GM21825 (cell line): Measurements from ENCODE around the gene VAV3.
"Not testable (repeated sequence)": the region's sequence is repeated elsewhere in the genome, so short reads cannot be mapped to it uniquely, and the experiment has no call there.

Experiments
- ATAC-seq: cut with Tn5 transposase; IDR thresholded peaks from one replicate; pipeline ENCODE4 v1.9.1; 2021; ENCODE audit warnings: mild to moderate bottlenecking, moderate library complexity; ENCODE audit not compliant: unreplicated experiment

Gene VAV3

GRCh38 chr1:107844541-107845194, 120.3 kb downstream of the VAV3 start:
- ATAC-seq: not testable (repeated sequence)

- ATAC-seq: no peak
These were observed 121.0 kb downstream of the VAV3 start for GRCh38 chr1:107843989-107844388.

- no peak for ATAC-seq
These were observed 122.7 kb downstream of the VAV3 start for GRCh38 chr1:107842241-107842640.

DNA sequence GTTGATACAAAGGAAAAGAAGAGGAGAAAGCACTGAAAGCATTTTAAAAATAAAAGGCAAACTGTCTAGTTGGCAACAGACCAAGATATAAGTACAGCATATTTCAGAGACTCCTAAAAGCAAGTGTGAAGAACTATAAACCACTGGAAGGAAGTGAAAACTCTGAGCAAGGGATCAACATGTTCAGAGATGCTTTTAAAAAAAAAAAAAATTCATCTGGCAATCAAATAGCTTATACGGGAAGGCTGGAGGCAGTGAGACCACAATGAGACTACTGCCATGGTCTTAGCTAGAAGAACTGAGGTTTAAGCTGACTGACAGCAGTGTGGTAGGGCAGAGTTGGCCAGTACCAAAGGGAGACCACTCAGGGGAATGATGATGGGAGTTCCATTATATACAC, 124.3 kb downstream of the VAV3 start:
- ATAC-seq: no peak

DNA sequence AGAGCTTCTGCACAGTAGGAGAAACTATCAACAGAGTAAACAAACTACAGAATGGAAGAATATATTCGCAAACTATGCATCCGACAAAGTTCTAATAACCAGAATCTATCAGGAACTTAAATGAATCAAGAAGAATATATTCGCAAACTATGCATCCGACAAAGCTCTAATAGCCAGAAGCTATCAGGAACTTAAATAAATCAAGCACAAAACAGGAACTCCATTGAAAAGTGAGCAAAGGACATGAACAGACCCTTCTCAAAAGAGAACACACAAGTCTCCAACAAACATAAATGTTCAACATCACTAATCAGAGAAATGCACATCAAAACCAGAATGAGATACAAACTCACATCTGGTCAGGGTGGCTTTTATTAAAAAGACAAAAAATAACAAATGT, 126.9 kb downstream of the VAV3 start:
- ATAC-seq: no peak

GRCh38 chr1:107835151-107835670, 129.8 kb downstream of the VAV3 start:
- no peak for ATAC-seq

DNA sequence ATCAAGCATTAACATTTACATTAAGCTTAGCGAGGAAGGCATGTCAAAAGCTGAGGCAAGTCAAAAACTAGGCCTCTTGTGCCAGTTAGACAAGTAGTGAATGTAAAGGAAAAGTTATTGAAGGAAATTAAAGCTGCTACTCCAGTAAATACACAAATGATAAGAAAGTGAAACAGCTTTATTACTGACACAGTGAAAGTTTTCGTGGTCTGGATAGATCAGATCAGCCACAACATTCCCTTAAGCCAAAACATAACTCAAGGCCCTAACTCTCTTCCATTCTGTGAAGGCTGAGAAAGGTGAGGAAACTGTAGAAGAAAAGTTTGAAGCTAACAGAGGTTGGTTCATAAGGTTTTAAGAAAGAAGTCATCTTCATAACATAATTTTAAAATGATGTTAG, 131.9 kb downstream of the VAV3 start:
- no peak for ATAC-seq

GRCh38 chr1:107831921-107832320, 133.1 kb downstream of the VAV3 start:
- ATAC-seq: no peak

- ATAC-seq: no peak
These were observed 134.5 kb downstream of the VAV3 start for GRCh38 chr1:107830526-107830925.

- no peak for ATAC-seq
These were observed 134.9 kb downstream of the VAV3 start for GRCh38 chr1:107830075-107830474.

GRCh38 chr1:107829036-107829770, 135.8 kb downstream of the VAV3 start:
- ATAC-seq: no peak

DNA sequence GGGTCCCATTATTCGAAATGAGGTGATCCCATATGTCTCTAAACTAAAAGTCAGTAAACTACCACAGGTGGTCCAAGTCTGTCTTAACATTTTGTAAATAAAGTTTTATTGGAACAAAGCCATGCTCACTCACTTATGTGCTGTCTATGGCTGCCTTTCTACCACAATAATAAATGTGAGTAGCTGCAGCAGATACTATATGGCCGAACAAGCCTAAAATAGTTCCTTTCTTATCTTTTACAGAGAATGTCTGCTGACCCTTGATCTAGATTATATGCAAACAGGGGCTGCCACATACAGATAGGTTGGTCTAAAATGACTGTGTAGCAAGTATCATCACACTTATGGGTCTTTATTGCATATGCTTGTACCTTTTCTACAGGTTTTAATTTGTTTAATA, 140.0 kb downstream of the VAV3 start:
- ATAC-seq: no peak

DNA sequence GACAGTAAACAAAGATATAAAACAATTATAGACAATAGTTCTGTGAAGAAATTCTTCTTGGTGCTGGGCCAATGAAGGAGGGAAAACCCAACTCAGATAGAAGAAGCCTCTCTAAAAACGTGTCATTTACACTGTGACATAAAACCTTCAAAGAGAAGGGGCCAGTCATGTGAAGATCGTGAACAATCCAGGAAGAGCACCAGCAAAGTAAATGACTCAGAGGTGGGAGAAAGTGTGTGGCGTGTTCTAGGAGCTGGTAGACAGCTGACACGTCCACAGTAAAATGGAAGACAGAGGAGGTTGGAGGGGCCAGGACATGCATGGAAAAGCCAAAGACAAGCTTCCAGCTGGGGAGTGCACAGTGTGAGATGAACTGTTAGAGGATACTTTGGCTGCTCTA, 143.6 kb downstream of the VAV3 start:
- no peak for ATAC-seq

- no peak for ATAC-seq
These were observed 144.2 kb downstream of the VAV3 start for GRCh38 chr1:107820801-107821200.

- ATAC-seq: no peak
These were observed 147.0 kb downstream of the VAV3 start for GRCh38 chr1:107817935-107818334.

DNA sequence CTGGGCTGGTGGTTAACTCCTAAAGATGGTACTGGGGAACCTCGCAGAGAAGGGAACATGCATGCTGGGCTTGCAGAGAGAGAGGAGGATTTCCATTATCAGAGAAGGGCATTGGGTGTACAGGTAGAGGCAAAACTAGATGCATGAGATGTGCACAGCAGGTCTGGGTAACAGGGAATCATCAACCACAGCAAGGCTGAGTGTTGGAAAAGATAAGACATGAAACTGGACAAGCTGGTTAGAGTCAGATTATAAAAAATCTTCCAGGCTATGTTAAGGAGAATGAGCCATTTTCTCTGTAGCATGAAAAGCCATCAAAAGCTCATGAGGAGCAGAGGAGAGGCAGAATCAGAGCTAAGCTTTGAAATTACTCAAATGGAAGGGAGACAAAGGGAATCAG, 147.8 kb downstream of the VAV3 start:
- ATAC-seq: no peak

DNA sequence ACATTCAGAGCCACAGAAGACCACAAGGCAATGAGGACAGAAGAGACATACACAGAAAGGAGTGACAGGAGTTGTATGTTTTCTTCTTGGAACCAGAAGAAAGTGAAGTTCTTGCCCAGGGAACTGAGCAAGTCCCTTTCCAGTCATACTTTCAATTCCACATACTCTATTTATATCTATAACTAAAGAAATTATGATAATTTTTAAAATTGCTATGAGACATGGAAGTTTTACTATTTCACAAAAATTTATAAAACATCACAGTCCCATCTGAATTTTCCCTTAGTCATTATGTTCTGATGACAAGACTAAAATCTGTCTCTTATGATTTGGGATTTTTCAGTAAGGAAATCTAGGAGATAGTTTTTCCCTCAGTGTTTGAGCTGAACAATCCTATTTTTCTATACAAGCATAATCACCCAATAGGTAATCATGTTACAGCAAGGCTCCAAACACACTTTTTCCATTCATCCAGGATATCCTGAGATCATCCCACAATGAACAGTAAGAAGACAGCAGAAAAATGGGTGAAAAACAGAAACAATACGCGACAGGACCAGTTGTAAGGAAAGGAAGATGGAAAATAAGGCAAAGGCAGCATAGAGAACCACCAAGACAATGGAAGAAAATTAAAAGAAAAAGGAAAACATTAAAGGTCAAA, 154.6 kb downstream of the VAV3 start:
- no peak for ATAC-seq

DNA sequence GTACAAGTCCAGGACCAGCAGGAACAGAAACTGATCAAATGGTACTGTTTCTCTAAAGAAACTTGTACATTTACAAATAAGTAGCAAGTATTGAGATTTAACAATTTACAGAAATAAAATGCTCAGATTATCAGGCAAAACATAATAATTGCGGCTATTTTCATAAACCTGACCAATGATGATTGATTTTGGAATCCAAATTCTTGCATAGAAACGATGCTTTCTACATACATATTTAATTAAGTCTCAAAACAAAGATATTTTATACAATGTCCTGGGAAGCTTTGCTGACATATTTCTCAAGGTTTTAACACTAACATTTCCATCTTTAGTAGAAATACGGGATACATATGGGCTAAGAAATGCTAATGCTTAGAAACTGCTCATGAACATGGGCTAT, 157.1 kb downstream of the VAV3 start:
- ATAC-seq: no peak

GRCh38 chr1:107807405-107807804, 157.6 kb downstream of the VAV3 start:
- no peak for ATAC-seq

DNA sequence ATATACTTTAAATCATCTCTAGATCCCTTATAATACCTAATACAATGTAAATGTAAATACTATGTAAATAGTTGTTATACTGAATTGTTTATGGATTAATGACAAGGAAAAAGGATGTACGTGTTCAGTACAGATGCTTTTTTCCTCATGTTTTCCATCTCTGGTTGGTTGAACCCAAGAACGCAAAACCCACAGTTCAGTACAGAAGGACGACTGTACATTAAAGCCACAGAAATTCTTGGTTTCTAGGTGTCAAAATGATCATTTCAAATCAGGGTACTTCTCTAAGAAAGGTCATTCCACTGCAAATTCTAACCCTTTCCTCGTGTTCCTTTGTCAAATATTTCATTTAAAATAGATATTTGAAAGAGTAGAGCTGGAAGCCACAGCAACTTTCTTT, 158.1 kb downstream of the VAV3 start:
- no peak for ATAC-seq

DNA sequence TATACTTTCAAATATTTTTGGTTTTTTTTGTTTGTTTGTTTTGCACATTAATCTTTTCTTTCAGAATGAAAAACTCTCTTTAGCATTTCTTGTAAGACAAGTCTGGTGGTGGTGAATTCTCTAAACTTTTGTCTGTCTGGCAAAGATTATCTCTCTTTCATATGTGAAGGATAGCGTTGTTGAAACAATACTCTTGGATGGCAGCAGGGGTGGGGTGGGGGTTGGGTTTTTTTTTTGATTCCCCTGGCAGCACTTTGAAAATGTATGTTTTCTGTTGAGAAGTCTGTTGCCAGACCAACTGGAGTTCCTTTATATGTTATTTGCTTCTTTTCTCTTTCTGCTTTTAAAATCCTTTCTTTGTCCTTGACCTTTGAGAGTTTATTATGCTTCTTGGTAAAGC, 160.2 kb downstream of the VAV3 start:
- no peak for ATAC-seq

- ATAC-seq: no peak
These were observed 160.8 kb downstream of the VAV3 start for GRCh38 chr1:107804134-107804533.
